Mesendoderm (in vitro differentiated cells): ENCODE data around the gene NR3C1.

Experiments
- DNase-seq: peaks from one replicate; pipeline ENCODE4 v3.0.0; 2013
- H2AK5ac ChIP-seq: 2 replicates; pipeline ENCODE4 v1.6.1; 2013; ENCODE audit warnings: low read length, inconsistent platforms
- H2BK120ac ChIP-seq: 2 replicates; pipeline ENCODE4 v1.6.1; 2013; ENCODE audit warnings: low read depth, mild to moderate bottlenecking, low read length, moderate library complexity, mixed read lengths
- H2BK15ac ChIP-seq: replicated peaks from 2 replicates; pipeline ENCODE4 v1.6.1; 2013; ENCODE audit warnings: low read depth, mild to moderate bottlenecking, moderate library complexity
- H2BK5ac ChIP-seq: 2 replicates; pipeline ENCODE4 v1.6.1; 2013; ENCODE audit warnings: low read length, inconsistent platforms
- H3K18ac ChIP-seq: 2 replicates; pipeline ENCODE4 v1.6.1; 2013; ENCODE audit warnings: mild to moderate bottlenecking, low read length, mixed read lengths
- H3K23ac ChIP-seq: one replicate; pipeline ENCODE4 v1.6.1; 2013; ENCODE audit warnings: low read length
- H3K27ac ChIP-seq: 2 replicates; pipeline ENCODE4 v1.5.1; 2013; ENCODE audit warnings: low read depth, mild to moderate bottlenecking, inconsistent platforms, low read length, moderate library complexity
- H3K27me3 ChIP-seq: 2 replicates; pipeline ENCODE4 v1.6.1; 2013; ENCODE audit warnings: low read length, control low read depth, mild to moderate bottlenecking, inconsistent platforms; ENCODE audit not compliant: insufficient read depth, poor library complexity
- H3K36me3 ChIP-seq: 2 replicates; pipeline ENCODE4 v1.6.1; 2013; ENCODE audit warnings: low read length, inconsistent platforms; ENCODE audit not compliant: control insufficient read depth, insufficient read depth
- H3K4ac ChIP-seq: one replicate; pipeline ENCODE4 v1.6.1; 2013; ENCODE audit warnings: low read depth, mild to moderate bottlenecking, low read length, moderate library complexity
- H3K4me1 ChIP-seq: 2 replicates; pipeline ENCODE4 v1.6.1; 2013; ENCODE audit warnings: low read depth, low read length, inconsistent platforms; ENCODE audit not compliant: control insufficient read depth
- H3K4me2 ChIP-seq: 2 replicates; pipeline ENCODE4 v1.6.1; 2013; ENCODE audit warnings: low read length
- H3K4me3 ChIP-seq: 2 replicates; pipeline ENCODE4 v1.5.1; 2013; ENCODE audit warnings: mild to moderate bottlenecking, low read length
- H3K56ac ChIP-seq: one replicate; pipeline ENCODE4 v1.6.1; 2013; ENCODE audit warnings: low read length
- H3K79me1 ChIP-seq: 2 replicates; pipeline ENCODE4 v1.6.1; 2013; ENCODE audit warnings: low read length, inconsistent platforms
- H3K79me2 ChIP-seq: 2 replicates; pipeline ENCODE4 v1.6.1; 2013; ENCODE audit warnings: mild to moderate bottlenecking, low read length; ENCODE audit not compliant: control insufficient read depth, insufficient read depth
- H3K9ac ChIP-seq: 2 replicates; pipeline ENCODE4 v1.6.1; 2013; ENCODE audit warnings: low read length, inconsistent platforms
- H4K5ac ChIP-seq: one replicate; pipeline ENCODE4 v1.6.1; 2013; ENCODE audit warnings: low read length
- H4K8ac ChIP-seq: one replicate; pipeline ENCODE4 v1.6.1; 2013; ENCODE audit warnings: low read depth, mild to moderate bottlenecking, control low read depth, low read length, moderate library complexity
- WGBS: extraction: QIAGEN DNeasy Blood & Tissue Kit; methylation state at CpG from one replicate; pipeline ENCODE4 v1.1.7; 2013; ENCODE audit warnings: low lambda C conversion rate, missing lambda C conversion rate; ENCODE audit not compliant: insufficient coverage; ENCODE audit errors: extremely low coverage; 5-methylcytosine and 5-hydroxymethylcytosine counted together

NR3C1 gene

GRCh38 chr5:143395638-143396352 lies 7.7 kb downstream of the NR3C1 start:
- no peak overlapping the region for H3K56ac ChIP-seq
- no peaks in the 10 kb centered on the region for H3K36me3 ChIP-seq
- no peak overlapping the region for H2BK5ac ChIP-seq
- H2BK15ac ChIP-seq: no peak overlapping the region
- no peak for DNase-seq
- no peaks in the 10 kb centered on the region for H3K27me3 ChIP-seq
- H3K9ac ChIP-seq: no peak overlapping the region
- no peak overlapping the region for H3K4ac ChIP-seq
- H3K18ac ChIP-seq: no peak overlapping the region
- no peak overlapping the region for H4K5ac ChIP-seq
- no CpG with 5 or more reads among the region's 2 CpGs for WGBS
- no peak overlapping the region for H3K4me3 ChIP-seq
- no peak overlapping the region for H4K8ac ChIP-seq
- H2AK5ac ChIP-seq: no peak overlapping the region
- H3K27ac ChIP-seq: no peak overlapping the region
- H3K4me2 ChIP-seq: no peak overlapping the region
- peaks cover 8% of the 10 kb centered on the region for H3K4me1 ChIP-seq
- H3K79me2 ChIP-seq: peaks cover 7% of the 10 kb centered on the region
- H3K23ac ChIP-seq: no peak overlapping the region
- no peak overlapping the region for H2BK120ac ChIP-seq
- peaks cover 4% of the 10 kb centered on the region for H3K79me1 ChIP-seq

GRCh38 chr5:143393524-143393923 lies 10.0 kb downstream of the NR3C1 start:
- Histone ChIP-seq H3K27me3 (no peaks in the 10 kb centered on the region), H4K5ac (no peak overlapping the region), H2AK5ac (no peak overlapping the region), H2BK120ac (no peak overlapping the region), H3K23ac (no peak overlapping the region), H3K4ac (no peak overlapping the region), H3K4me1 (no peaks in the 10 kb centered on the region), H3K79me1 (peaks cover 2% of the 10 kb centered on the region), H3K27ac (no peak overlapping the region), H2BK5ac (no peak overlapping the region), H3K4me3 (no peak overlapping the region), H4K8ac (no peak overlapping the region), H3K79me2 (peaks cover 4% of the 10 kb centered on the region), H2BK15ac (no peak overlapping the region), H3K4me2 (no peak overlapping the region), H3K18ac (no peak overlapping the region), H3K56ac (no peak overlapping the region), H3K36me3 (no peaks in the 10 kb centered on the region), H3K9ac (no peak overlapping the region)
- no CpG with 5 or more reads among the region's 1 CpG for WGBS
- no peak for DNase-seq

GRCh38 chr5:143390941-143391340 lies 12.5 kb downstream of the NR3C1 start:
- Histone ChIP-seq H3K4me3 (no peak overlapping the region), H3K79me1 (peaks cover 2% of the 10 kb centered on the region), H4K5ac (no peak overlapping the region), H3K23ac (no peak overlapping the region), H3K18ac (no peak overlapping the region), H2AK5ac (no peak overlapping the region), H3K4me2 (no peak overlapping the region), H2BK5ac (no peak overlapping the region), H3K4me1 (no peaks in the 10 kb centered on the region), H2BK15ac (no peak overlapping the region), H4K8ac (no peak overlapping the region), H3K27me3 (no peaks in the 10 kb centered on the region), H3K9ac (no peak overlapping the region), H3K27ac (no peak overlapping the region), H2BK120ac (no peak overlapping the region), H3K4ac (no peak overlapping the region), H3K36me3 (no peaks in the 10 kb centered on the region), H3K56ac (no peak overlapping the region), H3K79me2 (peaks cover 4% of the 10 kb centered on the region)
- no peak for DNase-seq
- no CpG with 5 or more reads among the region's 2 CpGs for WGBS

- peaks cover 2% of the 10 kb centered on the region for H3K79me1 ChIP-seq
- peaks cover 2% of the 10 kb centered on the region for H3K79me2 ChIP-seq
- H3K4ac ChIP-seq: no peak overlapping the region
- H2BK5ac ChIP-seq: no peak overlapping the region
- H3K27ac ChIP-seq: no peak overlapping the region
- no peak overlapping the region for H2BK15ac ChIP-seq
- no peak overlapping the region for H3K23ac ChIP-seq
- no peak overlapping the region for H4K8ac ChIP-seq
- no peak overlapping the region for H3K56ac ChIP-seq
- H3K9ac ChIP-seq: no peak overlapping the region
- H2BK120ac ChIP-seq: no peak overlapping the region
- no peak for DNase-seq
- no peak overlapping the region for H3K4me2 ChIP-seq
- H3K36me3 ChIP-seq: no peaks in the 10 kb centered on the region
- no peaks in the 10 kb centered on the region for H3K4me1 ChIP-seq
- no peak overlapping the region for H2AK5ac ChIP-seq
- no peak overlapping the region for H3K4me3 ChIP-seq
- H3K18ac ChIP-seq: no peak overlapping the region
- H4K5ac ChIP-seq: no peak overlapping the region
- H3K27me3 ChIP-seq: no peaks in the 10 kb centered on the region
Measured at GRCh38 chr5:143390258-143390657, 13.2 kb downstream of the NR3C1 start.

- no peak overlapping the region for H3K56ac ChIP-seq
- H4K5ac ChIP-seq: no peak overlapping the region
- peaks cover 6% of the 10 kb centered on the region for H3K79me1 ChIP-seq
- H3K27ac ChIP-seq: no peak overlapping the region
- H2BK120ac ChIP-seq: no peak overlapping the region
- no peak for DNase-seq
- H4K8ac ChIP-seq: no peak overlapping the region
- H2BK15ac ChIP-seq: no peak overlapping the region
- no peaks in the 10 kb centered on the region for H3K4me1 ChIP-seq
- H2AK5ac ChIP-seq: no peak overlapping the region
- H3K36me3 ChIP-seq: no peaks in the 10 kb centered on the region
- H3K23ac ChIP-seq: no peak overlapping the region
- H3K79me2 ChIP-seq: no peaks in the 10 kb centered on the region
- no peak overlapping the region for H3K4me3 ChIP-seq
- no peaks in the 10 kb centered on the region for H3K27me3 ChIP-seq
- H3K9ac ChIP-seq: no peak overlapping the region
- H3K18ac ChIP-seq: no peak overlapping the region
- H3K4ac ChIP-seq: no peak overlapping the region
- WGBS: no CpG with 5 or more reads among the region's 1 CpG
- H2BK5ac ChIP-seq: no peak overlapping the region
- no peak overlapping the region for H3K4me2 ChIP-seq
Measured at GRCh38 chr5:143386725-143387124, 16.8 kb downstream of the NR3C1 start.
